ENCODE measurements around the gene KCND1.

GRCh38 chrX:48981178-48981577 lies 9.5 kb upstream of the KCND1 start:
- TF ChIP-seq POLR2A (IDR thresholded peaks at IDR 0.05) (no peak), CTCF (IDR thresholded peaks at IDR 0.05) (no peak)
